HG03342 (cell line): Measurements from ENCODE around the gene COX10.
"Not testable (repeated sequence)": the region's sequence is repeated elsewhere in the genome, so short reads cannot be mapped to it uniquely, and the experiment has no call there.

Experiments
- ATAC-seq: cut with Tn5 transposase; IDR thresholded peaks from one replicate; pipeline ENCODE4 v1.9.1; 2021; ENCODE audit warnings: mild to moderate bottlenecking, moderate library complexity; ENCODE audit not compliant: unreplicated experiment

COX10 gene

DNA sequence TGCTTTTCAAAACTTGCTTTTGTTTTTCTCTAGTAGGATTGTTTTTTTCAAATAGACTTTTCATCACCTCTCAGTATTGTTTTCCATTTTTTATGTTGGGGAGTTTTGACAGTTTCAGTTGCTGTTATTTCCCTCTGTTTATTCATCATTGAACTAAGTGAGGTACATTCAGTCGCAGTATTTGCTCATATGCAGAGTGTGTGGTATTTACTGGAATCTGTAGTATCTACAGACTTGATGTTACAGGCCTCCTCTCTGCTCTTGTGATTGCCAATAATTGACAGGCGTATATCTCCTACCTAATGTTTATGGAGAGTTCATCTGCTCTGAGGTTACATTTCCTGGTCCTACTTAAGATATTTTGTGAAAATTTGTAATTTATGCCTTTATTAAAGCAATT, 49.6 kb downstream of the COX10 start:
- no peak for ATAC-seq

DNA sequence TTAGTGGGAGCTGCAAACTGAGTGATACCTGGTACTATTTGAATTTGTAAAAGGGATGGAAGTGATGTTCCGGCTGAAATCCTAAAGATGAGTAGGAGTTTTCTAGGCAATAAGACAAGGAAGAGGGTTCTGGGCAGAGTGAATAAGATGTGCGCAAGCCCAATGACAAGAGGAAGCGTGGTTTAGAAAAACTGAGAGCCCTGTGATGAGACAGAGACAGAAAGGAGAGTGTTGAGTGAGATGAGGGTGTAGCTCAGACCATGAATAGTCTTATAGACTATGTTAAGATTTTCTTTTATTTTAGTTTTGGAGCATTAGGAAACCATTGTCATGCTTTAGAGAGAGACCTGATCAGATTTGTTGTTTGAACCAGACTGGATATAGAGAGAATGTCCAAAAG, 50.2 kb downstream of the COX10 start:
- ATAC-seq, result no peak

DNA sequence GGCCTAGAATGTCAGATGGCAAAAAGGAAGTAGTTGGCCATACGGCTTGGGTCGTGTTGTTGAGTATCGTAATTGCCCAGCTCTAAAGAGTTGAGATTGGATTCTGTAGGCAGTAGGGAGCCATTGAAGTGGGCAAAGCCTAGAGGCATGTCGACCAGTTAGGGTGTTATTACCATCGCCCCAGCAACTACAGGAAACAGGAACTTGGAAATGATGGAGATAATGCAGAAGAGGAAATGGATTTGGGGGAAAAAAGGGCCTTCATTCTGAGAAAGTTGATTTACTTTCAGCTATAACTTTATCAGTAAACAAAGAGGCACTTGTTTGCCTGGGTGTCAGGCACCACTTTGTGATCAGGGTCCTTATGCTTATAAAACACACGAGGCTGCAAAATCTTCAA, 52.6 kb downstream of the COX10 start:
- no peak for ATAC-seq

DNA sequence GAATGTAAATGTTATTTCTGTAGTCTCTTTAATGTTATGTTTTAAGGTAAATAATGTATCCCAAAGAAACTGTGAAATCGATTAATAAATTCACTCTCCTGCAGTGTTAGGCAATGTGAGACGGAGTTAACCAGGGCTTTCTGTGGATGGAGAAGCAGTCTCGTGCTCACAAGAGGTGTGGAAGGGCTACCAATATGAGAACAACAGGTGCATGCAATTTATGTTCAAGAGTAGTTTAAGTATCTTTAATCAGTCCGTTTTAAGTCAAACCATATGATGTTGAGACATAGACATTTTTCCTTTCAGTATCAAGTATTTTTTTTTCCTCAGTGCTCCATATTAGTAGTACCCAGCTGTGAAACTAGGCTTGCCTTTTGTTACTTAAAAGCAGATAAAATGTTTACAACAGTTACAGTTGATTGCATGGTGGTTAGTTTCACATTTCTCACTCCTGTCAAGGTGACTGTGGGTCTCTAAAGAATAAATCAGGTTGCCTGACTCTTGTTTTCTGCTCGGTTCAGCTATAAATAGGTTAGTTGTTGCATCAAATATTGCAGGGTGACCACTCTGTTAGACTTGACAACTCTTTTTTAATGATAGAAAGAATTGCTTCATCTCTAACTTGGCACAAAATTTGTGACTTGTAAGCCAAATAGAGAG, 54.4 kb downstream of the COX10 start:
- no peak for ATAC-seq

DNA sequence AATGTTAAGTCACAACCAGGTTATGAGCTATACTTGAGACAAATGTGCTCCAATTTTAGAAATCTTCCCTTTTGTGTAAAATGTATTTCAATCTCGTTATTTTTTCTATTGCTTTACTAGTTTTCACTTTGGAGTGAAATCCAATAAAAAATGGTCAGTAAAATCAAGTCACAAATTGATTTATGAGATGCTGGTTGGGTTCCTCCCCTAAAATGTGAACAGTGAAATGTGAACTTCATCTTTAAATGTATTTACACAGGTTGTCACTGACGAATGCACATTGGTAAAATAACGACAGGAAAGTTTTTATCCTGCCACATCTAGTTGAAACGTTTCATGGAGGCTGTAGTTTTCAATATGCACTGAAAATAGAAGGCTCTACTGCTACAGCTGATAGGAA, 55.5 kb downstream of the COX10 start:
- ATAC-seq, result no peak

DNA sequence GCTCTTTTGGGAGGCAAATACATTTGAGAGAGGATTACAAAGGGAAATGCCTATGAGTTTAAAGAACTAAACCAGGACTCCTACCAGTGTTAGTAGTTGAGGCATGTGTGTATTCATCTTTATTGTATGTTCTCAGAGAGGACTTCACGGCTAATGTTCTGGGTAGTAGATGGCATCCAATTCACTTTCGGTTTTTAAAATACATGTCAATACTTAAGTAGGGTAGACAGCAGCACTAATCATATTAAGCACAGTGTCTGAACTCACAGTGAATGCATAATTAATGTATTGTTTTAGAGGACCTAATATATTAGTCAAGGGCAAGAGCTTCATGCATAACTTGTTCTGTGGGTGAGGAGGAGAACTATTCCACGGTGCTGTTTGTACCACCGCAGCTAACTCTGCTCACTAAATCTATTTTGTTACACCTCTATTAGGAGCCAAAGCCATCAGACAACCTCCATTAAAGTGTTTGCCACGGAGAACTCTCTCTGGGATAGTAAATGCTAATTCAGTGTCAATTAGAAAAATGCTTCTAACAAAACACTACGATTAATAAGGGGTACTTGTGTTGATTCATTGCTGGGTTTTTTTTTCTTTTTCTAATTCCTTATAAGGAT, 56.3 kb downstream of the COX10 start:
- ATAC-seq, result no peak

DNA sequence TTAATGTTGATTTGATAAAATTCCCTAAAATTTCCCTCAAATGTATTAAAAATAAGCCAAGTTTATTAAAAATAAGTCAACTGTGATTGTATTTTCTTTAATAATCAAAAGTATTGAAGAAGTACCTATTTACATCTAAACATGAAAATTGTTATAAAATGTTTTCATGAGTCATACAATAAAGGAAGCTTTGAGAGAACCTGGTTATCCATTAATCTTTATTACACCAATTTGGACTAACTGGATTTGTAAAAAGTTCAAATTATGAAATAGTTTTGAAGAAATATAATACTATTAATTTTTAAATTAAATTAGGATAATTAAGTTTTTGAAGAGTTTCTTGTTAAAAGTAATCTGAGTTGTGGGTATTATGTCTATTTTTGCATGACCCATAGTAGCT, 63.8 kb downstream of the COX10 start:
- no peak for ATAC-seq

DNA sequence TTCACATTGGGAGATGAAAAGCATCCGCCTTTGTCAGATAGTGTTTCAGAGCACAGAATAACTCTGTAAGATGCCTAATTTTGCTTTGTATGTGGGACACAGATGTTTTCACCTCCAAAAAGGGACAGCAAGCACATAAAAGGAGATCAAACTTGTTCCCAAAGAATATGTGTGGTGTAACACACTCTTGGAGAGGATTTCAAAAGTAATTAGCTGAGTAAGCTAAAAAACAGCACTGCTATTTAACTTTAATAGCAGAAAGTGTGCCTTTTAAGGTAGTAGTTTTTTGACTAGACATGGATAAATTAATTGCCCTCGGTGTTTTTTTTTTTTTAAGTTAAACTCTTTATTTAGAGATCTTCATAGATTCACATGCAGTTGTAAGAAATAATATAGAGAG, 65.2 kb downstream of the COX10 start:
- ATAC-seq, result no peak

DNA sequence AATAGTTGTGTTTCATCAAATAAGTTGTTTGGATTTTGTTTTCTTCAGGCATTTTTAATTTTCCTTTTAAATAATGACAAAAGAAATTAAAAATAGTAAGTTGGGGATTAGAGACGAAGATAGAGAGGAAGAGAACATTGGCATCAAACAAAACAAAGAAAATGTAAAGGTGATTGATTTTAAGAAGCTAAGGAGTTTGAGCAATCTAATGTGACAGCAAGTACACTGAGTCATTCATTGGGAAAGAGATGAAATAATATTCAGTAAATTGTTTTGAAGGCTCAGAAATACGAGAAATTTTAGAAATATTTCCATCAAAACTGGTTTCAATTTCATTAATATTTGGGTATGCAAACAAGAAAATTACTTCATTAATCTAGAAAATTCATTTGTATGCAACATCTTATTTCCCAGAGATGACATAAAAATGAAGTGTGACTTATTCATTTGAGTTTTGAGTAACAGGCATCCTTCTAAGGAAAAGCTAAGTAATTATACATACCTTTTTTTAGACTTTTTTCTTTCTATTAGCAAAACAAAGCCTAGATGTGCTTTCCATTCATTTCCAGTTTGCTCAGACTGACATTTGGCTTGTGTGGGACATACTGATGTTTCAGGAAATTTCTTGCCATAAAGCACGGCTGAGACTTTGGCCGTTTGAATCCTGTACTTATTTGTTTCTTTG, 66.7 kb downstream of the COX10 start:
- ATAC-seq, result no peak

DNA sequence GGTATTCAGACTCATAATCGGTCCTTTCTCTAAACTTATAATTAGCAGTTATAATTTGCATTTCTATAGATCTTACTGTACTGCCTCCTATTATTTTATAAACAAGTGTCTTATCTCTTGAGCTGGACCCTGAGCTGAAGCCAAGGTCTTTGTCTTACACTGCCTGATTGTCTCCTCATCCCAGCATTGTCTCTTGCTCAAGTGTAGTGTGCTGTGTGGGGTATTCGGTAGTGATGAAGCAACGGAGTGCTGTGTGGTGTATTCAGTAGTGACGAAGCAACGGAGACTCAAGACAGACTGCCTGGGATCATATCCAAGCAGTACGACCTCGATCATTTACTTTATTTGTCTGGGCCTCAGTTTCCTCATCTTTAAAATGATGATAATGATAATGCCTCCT, 69.3 kb downstream of the COX10 start:
- ATAC-seq, result no peak

DNA sequence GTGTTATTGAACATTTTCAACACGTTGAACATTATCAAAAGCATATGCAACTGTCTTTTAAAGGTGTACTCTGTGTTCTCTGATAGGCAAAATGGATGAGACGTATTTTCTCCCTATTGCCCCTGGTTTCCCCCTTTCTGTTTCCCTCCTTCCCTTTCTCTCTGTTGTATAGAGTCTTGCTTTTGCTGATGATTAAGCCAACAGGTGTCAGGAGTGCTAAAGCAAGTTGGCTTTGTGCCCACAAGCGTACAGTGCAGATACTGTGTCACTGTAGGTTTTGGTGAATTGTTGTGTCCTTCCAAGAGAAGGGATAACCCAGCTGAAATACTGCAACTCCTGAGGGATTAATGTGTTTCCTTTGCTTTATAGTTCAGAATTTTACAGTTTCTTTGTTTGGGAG, 74.4 kb downstream of the COX10 start:
- ATAC-seq, result no peak

DNA sequence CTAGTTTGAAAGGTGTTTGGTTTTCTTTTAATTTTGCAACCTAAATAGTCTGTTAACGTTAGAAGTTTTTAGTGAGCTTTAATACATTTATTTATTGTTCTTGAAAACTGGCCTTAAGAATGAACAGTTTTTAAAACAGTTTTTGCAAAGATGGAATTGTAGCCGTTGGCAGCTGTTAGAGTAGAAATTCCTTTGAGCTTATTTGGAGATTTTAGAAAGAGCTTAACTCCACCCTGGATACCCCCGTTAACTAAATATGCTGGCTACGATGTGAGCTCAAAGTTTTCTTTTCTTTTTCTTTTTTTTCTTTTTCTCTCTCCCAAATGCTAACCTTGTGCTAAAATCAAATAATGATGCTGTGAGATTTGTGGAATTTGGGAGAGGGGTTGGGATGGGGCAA, 75.2 kb downstream of the COX10 start:
- no peak for ATAC-seq

DNA sequence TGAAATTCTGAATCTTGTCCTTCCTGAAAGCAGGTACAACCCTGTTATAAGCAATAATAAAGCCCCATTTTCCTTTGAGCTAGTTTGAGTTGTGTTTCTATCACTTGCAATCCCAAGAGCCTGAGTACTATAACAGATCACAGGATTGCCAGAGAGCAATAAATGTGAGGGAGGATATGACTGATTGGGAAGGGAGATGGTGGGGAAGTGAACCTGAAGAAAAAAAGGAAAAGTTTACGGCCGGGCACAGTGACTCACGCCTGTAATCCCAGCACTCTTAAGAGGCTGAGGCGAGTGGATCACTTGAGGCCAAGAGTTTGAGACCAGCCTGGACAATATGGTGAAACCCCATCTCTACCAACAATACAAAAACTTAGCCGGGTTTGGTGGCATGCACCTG, 80.4 kb downstream of the COX10 start:
- no peak for ATAC-seq

DNA sequence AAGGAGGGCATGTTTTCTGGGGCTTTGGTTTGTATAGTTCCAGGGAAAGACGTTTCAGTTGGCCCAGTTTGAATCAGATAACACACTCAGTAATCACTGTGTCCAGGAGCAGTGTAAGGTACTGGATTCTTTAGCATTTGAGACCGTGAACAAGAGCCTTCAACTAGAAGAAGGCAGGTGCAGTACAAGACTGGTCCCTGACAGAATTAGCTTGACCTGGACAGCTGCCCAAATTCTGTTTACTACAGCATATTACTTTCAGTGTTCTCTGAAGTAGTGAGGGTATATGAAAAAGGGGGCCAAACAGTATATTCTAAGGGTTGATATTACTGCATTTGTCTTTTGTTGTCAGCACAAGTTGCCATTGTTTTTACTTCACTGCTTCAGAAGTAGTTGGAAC, 81.3 kb downstream of the COX10 start:
- ATAC-seq, result no peak

DNA sequence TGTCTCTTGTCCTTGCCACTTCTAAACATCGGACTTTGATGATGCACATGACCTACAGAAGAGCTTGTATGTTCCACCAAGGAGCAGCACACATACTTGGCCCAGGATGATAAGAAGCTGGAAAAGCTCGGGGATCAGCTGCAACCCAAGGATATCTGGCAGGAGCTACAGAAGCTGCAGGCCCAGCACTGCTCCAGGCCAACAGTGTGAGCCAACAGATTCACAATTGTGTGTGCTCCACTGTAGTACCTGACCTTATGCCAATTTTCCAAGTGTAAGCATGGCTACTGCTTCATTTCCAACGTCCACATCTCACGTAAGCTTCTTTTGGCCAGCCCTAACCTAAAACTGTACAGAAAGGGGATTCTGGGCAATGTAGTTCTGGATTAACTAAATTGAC, 83.4 kb downstream of the COX10 start:
- ATAC-seq, result no peak

DNA sequence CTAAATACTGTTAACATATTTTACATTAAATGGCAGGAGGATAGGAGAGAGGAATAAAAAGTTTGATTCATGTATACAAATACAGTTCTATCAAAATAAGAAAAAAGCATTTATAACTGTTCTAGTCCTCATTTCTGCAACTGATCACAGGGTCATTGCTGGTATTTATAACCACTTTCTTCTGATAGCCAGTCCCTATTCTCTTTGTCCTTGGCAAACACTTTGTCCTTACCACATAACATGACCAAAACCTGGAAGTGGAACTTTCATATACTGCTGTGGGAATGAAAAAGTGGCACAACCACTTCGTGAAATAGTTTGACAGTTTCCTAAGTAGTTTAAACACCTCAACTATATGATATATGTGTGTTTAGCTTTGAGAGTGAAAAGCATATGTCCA, 84.1 kb downstream of the COX10 start:
- ATAC-seq, result no peak

DNA sequence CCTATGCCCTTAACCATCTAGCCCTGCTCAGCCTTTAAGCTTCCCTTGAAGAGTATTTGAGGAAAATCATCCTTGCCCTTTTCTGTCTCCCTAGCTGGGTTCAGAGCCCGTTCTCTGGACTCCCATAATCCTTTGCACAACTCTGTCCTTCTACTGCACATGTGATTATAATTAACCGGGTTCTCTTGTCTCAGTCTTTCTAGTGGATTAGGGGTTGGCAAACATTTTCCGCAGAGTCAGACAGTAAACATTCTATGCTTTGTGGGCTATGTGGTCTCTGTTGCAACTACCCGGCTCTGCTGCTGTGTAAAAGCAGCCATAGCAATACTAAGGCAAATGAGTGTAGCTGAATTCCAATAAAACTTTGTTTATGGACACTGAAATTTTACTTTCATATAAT, 87.4 kb downstream of the COX10 start:
- no peak for ATAC-seq

DNA sequence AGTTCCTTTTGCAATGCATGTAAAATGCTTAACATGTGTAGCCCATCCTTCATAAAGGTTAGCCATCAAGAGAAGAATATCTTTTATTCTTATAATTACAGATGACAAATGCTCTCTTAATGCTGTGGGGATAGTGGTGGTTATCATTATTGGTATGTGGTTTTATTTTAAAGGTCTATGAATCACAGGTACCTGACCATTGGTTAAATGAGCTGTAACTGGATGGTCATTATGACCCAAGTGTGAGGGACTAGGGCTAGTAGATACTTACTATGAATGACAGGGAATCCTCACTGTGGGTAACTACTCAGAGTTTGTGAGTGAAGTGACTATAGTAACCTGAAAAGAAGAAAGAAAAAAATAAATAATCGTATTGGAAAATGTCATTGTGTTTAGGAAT, 88.5 kb downstream of the COX10 start:
- no peak for ATAC-seq

DNA sequence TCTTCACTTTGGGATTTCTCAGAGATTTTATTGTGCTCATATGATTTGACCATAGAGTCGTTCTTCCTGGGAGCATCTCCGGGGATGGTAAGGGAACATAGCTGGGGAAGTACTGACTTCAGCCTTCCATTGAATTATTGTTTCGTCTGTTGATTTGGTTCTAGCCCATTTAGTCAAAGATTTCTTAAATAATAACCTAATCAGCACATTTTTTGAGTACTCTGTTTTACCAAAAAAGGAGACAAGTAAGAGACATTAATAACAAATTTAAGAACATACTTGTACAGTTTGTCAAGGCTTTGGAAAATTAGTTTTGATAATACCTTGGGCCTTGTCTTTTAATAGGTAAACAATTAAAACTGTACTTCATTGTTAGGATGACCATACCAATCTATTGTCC, 89.4 kb downstream of the COX10 start:
- no peak for ATAC-seq

DNA sequence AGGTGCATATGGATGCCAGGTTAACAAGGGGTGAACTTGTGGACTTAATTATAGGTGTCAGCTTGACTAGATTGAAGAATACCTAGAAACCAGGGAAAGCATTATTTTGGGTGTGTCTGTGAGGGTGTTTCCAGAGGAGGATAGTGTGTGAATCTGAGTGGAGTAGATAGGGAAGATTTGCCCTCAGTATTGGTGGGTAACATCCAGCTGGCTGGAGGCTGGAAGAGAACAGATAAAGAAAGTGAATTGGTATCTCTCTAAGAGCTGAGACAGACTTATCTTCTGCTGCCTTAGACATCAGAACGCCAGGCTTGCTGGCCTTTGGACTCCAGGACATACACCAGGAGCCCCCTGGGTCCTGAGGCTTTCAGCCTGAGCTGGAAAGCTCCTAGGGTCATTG, 92.1 kb downstream of the COX10 start:
- no peak for ATAC-seq

DNA sequence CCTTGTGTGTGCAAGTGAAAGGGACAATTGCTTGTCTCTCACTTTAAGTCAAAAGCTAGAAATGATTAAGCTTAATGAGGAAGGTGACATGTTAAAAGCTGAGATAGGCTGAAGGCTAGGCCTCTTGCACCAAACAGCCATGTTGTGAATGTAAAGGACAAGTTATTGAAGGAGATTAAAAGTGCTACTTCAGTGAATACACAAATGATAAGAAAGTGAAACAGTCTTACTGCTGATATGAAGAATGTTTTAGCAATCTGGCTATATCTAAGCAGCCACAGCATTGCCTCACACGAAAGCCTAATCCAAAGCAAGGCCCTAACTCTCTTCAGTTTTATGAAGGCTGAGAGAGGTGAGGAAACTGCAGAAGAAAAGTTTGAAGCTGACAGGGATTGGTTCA, 96.3 kb downstream of the COX10 start:
- no peak for ATAC-seq

DNA sequence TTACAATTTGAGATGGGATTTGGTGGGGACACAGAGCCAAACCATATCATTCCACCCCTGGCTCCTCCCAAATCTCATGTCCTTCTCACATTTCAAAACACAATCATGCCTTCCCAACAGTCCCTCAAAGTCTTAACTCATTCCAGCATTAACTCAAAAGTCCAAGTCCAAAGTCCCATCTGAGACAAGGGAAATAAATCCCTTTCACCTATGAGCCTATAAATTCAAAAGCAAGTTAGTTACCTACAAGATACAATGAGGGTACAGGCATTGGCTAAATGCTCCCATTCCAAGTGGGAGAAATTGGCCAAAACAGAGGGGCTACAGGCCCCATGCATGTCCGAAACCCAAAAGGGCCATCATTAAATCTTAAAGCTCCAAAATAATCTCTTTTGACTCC, 98.5 kb downstream of the COX10 start:
- ATAC-seq, result not testable (repeated sequence)

DNA sequence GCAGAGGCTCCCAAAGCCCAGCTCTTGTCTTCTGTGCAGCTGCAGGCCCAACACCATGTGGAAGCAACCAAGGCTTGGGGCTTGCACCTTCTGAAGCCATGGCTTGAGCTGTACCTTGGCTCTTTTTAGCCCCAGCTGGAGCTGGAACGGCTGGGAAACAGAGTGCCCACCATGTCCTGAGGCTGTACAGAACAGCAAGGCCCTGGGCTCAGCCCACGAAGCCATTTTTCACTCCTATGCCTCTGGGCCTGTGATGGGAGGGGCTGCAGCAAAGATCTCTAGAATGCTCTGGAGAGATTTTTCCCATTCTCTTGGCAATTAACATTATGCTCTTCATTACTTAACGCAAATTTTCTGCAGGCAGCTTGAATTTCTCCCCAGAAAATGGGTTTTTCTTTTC, 99.3 kb downstream of the COX10 start:
- ATAC-seq, result no peak
